Fibroblast of upper back skin (primary cell): ENCODE results near the gene PRPSAP1.
"Not testable (repeated sequence)": the region's sequence is repeated elsewhere in the genome, so short reads cannot be mapped to it uniquely, and the experiment has no call there.

Source experiments
- DNase-seq: peaks from one replicate; pipeline ENCODE4 v3.0.0-alpha.2; 2013

Gene PRPSAP1

DNA sequence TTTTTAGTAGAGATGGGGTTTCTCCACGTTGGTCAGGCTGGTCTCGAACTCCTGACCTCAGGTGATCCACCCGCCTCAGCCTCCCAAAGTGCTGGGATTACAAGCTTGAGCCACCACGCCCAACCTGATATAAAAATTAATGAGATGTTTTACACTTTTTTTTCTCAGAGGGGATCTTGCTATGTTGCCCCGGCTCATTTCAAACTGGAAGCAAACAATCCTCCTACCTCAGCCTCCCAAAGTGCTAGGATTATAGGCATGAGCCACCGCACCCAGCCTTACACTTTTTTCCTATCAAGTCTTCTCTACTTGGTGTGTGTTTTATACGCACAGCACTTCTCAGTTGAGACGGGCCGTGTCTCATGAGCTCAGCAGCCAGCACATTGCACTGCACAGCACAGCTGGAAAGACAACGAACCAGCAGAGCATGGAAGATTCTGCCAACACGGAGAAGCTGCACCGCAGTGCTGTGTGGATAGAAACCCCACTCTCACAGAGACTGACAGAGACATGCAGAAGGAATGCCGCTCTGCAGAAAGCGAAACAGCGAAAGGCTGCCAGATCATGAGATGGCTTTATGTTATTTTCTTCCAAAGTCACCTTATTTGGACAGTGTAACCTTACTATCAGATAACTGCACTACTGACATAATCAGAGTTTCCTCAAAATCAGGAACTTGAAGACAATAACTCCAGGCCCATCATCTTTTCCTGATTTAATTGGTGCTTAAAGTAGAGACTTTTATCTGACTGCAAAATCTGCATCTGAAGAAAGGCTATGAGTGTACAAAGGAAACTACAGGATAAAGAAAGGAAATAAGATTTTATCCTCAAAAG, 39.1 kb downstream of the PRPSAP1 start:
- DNase-seq: no peak

DNA sequence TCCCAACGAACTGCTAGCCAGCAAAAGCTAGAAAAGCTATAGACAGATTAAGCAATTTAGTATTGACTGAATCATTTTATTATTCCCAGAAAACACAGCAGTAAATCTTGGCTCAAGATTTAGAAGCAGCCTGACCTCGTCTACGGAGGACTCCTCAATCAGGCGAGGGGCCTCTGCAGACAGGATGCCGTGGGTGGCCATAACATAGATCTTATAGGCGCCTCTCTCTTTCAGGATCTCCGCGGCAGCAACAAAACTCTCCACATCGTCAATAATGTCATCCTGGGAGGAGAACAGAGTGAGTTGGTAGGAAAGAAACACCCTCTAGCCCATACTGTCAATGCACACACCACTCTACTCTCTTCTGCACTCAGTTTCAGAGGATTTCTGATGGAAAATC, 41.0 kb downstream of the PRPSAP1 start:
- DNase-seq: no peak

DNA sequence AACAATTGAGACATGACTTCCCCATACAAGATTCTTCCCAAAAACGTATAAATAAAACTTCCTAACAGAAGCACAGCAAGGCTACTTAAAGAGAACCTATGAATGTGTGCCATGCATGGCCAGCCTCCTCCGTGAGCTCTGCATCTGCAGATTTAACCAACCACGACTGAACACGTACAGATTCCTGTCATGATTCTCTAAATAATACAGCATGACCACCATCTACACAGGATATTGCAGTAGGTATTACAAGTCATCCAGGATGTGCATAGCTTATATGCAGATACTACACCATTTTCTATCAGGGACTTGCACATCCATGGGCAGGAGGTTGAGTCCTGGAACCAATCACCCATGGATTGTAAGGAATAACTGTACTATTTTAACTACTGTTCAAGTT, 44.3 kb downstream of the PRPSAP1 start:
- DNase-seq: no peak

DNA sequence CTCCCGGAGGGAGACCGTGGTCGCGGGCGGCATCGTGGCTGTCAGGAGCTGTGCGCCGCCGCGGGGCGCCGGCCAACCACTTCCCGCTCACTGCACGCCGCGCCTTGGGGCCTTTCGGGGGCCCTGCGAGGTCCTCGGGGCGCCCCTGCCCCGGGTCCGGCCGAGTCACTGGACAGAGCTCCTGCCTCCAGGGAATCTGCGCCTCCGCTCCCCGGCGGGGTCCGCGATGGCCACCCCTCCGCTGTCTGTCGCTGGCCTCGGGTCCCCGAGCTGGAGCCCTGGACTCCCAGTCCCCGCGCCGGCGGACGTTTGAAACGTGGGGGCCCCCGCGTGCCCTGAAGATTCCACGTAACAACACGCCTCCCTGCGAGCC, 45.8 kb downstream of the PRPSAP1 start, which contains the start of gene QRICH2:
TSS of gene QRICH2 (minus strand) at position 311 of the 373 bp plus-strand sequence. CDS start at position 33, 278 bp downstream.
- no peak for DNase-seq

DNA sequence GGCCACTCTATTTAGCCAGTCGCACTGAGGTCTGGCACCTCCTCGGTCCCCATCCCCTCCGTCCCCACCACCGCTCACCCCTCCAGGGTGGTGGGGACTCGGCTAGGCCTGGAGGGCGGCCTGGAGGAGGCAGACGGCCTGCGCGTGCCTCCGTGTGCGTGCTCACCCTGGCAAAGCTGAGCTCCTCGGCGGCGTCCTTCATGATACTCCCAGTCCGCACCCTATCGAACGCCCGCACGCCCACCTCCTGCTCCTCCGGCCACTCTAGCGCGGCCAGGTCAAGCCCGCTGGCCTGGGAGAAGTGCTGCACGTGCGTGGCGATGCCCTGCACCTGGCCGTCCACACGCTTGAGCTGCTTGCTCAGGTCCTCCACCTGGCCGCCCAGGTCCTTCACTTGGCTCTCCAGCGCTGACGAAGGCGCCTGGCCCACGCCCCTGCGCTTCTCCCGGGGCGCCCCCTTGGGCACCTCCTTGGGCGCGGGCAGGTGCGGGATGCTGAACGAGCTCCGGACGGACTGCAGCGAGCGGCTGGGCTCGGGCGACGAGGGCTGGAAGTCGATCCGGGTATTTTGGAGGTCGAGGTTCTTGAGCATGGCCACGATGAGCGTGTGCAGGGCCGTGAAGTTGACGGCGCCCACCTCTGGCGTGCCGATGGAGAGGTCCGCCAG, 46.3 kb downstream of the PRPSAP1 start:
- no peak for DNase-seq

DNA sequence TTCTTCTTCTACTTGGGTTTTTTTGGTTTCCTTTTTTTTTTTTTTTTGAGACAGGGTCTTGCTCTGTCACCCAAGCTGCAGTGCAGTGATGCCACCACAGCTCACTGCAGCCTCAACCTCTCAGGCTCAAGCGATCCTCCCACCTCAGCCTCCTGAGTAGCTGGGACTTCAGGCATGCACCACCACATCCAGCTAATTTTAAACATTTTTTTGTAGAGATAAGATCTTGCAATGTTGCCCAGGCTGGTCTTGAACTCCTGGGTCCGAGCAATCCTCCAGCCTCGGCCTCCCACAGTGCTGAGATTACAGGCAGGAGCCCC, 48.6 kb downstream of the PRPSAP1 start:
- DNase-seq: not testable (repeated sequence)

DNA sequence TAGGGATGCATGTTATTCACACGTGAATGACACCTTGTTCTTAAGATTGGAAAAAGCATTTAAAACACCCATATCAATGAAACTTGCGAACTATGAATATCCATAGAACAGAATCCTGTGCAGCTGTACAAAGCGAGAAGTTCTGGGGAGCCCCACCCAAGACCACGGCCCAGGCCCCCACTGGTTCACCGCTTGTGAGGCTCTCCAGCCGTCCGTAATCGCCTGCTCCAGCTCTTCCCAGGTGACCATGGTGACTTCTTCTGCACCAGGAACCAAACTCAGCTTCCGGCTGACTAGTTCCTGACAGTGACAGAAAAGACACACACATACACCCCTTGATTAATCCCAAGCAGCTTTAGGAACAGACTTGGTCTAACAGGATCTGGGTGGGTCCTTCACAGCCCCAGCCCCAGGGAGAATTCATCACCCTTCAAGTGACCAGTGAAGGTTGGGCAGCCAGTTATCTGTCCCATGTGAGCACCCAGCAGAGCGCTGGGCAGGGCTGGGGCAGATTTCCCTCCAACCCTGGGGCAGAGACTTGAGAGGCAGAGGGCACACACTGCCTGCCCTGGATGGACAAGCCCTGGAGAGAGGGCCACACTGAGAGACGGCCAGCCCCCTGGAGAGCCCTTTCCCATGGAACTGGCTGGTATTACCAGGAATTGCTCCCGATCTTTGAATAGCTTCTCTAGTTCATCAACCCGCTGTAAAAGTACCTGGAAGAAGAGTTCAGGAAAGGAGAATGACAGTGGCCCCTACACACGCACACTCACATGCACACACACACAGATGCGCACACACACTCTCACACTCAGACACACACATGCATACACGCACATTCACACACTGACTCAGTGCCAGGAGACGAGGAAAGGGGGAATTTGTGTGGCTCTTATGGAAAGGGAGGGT, 49.2 kb downstream of the PRPSAP1 start:
- no peak for DNase-seq

DNA sequence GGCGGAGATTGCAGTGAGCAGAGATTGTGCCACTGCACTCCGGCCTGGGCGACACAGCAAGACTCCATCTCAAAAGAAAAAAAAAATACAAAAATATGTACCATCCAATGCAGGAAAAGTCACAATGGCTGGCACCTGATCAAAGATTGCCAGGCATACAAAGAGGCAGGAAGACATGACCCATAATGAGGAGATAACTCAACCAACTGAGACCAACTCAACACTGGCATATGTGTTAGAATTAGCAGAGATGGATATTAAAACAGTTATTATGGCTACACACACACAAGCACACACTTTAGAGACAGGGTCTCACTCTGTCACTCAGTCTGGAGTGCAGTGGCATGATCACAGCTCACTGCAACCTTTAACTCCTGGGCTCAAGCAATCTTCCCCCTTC, 56.3 kb downstream of the PRPSAP1 start:
- no peak for DNase-seq

DNA sequence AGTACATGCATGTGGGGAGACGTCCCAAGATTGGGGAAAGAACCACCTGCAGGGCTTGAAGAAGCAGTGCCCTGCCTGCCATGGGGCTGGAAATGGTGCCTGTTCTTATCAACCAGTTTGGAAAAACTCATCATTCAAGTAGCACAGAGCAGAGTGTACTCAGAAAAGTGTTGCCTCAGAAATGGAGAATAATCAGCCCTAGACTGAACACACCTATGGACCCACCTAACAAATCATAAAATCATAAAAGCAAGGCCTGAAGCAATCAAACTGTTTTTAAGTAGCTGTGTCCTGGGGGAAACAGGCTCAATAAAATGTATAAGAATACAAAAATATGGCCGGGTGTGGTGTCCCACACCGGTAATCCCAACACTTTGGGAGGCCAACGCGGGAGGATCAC, 56.8 kb downstream of the PRPSAP1 start:
- DNase-seq: no peak

DNA sequence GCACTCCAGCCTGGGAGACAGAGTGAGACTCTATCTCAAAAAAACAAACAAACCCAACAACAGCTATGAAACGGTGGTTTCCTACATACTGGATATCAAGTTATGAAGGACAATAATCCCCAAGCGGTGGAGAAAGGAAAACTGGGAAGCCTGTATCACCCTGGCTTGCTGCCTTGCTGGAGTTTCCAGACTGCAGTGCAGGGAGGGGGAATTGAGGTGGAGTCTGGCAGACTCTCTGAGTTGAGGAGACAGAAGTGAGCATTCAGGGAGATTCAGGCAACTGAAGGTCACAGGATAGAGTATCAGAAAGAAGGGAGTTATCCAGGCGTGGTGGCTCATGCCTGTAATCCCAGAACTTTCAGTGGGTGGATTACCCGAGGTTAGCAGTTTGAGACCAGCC, 57.5 kb downstream of the PRPSAP1 start:
- DNase-seq: no peak

DNA sequence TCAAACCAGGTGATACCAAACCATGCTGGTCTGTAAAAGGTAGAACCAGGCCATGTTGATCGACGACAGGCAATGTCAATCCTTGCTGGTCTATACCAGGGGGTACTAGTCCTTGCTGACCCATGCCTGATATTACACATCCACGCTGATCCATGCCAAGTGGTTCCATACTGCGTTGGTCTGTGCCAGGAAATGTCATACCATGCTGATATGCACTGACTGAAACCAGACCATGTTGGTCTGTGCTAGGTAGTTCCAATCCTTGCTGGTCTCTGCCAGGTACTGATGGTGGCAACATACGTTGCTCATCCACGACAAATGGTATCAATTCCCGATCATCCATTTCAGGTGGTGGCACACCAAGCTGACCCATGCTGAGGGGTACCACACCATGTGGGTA, 60.6 kb downstream of the PRPSAP1 start:
- DNase-seq: no peak

DNA sequence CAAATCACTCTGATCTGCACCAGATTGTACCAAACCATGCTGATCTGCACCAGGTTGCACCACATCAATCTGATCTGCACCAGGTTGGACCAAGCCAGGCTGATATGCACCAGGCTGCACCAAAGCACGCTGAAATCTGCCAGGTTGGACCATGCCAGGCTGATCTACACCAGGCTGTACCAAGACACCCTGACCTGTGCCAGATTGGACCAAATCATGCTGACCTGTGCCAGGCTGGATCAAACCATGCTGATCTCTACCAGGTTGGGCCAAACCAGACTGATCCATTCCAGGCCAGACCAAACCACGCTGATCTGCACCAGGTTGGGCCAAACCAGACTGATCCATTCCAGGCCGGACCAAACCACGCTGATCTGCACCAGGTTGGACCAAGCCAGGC, 61.1 kb downstream of the PRPSAP1 start:
- no peak for DNase-seq

DNA sequence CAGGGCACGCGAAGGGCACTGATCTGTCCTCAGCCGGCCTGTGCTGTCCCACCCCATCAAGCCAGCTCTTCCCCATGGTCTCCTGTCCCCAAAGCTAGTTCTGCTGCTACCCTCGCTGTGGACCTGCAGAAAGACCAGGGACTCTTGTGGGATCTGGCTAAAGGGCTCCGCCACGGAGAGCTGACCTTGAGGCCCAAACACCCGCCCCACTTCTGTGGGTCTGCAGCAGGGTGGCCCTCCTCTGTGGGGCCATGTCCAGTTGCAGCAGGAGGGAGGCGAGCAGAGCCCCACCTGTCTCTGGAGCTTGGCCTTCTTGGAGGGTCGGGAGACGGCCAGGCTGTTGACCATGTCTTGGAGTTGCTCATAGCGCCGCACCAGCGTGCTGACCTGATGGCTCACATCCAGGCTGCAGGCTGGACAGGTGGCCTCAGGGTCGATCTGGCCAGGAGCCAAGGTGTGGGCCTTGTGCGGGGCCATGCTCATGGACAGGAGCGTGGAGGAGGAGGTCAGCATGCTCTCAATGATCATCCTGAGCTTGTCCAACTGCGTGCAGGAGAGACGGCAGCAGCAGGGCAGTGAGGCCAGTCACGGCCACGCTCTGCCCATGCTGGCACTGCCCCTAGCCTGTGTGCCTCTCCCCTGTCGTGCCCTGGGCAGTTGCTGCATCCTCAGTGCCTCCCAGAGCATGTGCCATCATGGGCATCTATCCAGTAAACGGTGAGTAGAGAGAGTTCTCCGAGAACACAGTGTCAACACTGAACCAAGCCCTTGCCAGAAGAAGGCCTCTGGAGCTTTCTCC, 71.9 kb downstream of the PRPSAP1 start:
- DNase-seq: no peak

DNA sequence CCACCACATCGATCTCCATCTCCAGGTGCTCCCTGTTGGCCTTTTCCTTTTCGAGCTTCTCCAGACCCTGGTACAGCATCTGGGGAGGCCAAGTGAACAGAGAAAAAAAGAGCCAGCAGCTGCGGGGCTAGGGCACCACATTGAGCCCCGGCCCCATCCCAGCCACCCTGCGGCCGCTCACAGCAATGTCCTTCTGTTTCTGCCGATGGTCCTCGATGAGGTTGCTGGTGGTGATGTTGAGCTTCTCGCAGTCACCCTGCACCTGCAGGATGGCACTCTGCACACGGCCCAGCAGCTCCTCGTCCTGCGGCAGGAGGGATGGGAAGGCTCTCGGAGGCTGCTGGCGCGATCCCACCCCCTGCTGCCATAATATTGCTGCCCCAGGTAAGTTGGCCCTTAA, 73.1 kb downstream of the PRPSAP1 start:
- DNase-seq: no peak

DNA sequence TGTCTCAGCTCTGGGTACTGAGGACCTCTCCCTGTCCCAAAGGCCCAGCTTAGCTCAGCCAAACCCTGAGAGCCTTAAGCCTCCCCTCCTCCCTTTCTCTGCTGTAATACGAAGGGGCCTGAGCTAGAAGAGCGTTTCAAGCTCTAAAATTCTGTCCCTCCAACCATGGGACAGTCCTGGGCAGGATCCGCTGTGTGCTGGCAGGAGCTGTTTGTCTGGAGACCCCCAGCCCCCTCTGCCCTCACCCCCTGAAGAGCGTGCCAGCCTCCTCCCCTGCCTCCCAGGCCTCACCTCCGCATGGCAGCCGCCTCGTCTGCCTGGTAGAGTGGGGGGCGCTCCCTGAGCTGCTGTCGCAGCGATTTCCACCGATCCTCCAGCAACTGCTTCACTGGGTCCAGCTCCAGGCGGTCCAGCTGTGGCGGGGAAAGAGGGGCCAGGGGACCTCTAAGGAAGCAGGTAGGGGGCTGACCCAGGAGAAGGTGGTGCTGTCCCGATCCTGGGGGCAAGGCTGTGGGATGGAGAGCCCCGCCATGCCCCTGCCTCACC, 73.9 kb downstream of the PRPSAP1 start:
- no peak for DNase-seq

DNA sequence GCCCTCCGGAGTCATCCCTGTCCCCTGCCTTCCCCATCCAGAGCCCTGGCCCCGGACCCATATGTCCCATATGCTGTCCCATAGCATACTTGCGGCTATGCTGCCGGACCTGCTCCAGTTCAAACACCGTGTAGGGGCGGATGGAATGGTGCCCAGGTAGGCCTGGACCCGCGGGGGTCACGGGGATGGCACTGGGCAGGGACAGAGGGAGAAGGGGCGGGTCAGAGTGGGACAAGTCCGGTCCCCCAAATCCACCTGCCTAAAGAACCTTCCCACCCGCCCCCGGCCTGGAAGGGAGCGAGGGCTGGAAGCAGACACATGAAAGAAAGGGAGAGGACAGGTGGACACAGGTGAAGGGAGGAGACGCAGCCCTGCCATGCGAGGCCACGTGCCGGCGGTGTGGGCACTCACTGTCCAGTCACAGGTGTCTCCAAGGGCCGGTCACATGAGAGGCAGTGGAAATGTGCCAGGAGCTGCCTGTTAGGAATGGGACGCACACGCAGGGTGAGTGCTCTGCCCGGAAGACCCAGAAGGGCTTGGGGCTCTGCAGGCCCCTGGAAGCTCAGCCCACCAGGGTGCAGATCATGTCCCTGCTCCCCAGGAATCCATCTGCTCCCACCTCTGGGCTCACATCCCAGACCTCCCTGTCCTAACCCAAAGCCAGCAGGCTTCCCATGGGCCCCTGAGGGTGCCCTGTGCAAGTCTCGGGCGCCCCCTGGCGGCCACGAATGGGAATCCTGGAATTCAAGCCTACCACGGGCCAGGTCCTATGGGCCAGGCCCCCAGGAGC, 74.6 kb downstream of the PRPSAP1 start:
- peak; percentile 78 for DNase-seq

DNA sequence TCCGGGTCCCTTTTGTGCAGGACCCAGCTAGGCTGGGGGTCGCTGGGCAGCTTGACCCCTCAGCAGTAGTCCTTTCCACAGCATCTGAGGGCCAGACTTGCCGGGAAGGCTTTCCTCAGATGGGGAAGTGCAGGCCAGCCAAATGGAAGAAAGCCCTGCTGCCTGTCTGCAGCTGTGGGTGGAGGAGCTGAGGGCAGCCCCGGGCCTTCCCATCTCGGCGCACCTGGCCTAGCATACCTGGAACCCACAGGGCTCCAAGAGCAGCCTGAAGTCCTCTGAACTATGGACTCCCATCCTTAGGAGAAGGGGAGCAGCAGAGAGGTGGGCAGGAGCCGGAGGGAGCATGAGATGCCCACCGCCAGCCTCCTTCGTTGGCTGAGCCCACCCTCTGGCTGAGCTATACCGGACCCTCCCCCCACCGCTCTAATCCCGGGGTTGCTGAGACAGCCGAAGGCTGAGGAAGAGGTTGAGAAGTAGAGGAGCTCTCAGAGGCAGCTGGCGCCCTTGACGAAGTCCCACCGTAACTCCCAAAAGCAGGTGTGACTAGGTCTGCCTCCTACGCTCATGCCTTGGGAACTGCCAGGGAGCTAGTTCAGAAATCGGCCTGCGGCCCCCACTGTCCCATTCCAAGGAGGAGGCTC, 75.3 kb downstream of the PRPSAP1 start:
- no peak for DNase-seq

DNA sequence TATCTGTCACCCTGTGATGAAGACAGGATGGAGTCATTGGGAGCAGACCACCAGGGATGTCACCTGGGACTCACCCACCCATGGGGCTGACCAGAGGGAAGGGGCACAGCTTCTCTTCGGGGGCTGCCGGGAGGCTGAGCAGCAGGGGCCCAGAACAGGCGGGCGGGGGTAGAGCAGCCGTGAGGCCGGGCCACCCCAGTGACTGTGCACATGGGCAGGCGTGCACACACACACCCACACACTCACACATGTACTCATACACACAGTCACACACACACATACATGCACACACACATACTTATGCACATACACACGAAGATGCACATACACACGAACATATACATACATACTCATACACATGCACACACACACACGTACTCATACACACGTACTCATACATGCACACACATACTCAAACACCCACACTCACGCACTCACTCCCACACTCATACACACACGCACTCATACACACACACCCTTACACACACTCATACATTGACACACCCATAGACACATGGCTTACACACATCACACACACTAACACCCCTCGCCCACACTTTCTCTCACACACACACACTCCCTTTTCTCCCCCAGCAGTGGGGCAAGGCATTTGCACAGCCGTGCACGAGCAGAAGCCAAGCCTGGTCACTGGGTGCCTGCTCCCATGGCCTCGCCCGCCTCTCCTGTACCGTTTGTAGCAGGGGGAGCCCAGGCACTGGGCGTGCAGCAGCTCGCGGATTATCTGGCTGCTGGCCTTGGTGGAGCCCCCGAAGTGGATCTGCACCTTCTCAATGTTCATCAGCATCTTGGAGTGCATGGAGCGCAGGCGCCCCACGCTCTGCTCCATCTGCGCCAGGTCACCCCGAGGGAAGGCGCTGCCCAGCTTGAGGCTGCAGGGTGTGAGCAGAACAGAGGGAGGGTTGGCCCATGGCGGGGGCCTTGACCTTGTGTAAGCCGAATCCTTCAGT, 76.1 kb downstream of the PRPSAP1 start:
- DNase-seq: no peak

DNA sequence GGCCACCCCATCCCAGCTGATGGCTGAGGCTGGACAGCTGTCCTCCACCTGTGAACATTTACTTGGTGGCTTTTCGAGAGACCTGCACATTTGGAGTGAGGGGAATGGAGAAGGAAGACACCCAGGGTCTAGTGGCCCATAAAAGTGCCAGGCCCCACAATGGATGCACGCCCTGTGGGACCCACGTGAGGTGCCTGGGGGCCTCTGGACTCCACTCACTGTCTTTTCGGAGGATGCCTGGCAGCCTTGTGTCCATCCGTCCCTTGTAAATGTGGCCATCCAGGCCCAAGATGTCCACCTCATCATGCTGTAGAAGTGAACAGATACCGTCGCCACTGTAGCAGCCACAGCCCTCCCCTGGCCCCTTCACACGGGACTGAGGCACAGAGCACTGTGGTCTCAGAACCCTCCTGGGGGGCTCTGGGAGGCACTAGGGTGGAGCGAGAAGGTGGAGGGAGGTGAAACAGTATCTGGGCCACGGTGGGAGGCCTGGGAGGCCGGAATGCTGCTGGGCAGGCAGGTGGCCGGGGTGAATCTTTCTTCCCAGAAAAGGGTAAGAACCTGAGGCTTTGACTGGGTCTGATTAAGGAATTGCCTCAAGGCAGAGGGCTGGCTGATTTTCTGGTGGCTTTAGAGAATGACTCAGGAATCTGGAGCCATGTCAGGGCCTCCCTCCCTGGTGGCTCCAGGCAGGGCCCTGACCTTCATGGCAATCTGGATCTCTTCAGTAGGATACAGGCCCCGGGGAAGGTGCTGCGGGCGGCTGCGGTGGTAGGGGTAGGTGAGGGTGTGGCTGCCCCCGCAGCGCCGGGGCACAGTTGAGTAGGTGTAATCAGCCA, 77.0 kb downstream of the PRPSAP1 start:
- no peak for DNase-seq
